ENCODE results near the gene TBX18. TPM values are rescaled to one million over a fixed set of nuclear protein-coding genes. Genes with fewer than 3 reads are reported as not detected.

TBX18 gene
- total and polyA plus RNA-seq, 2 donors (not counting 1 experiment from before 2014, with no cell fraction given) = 0.33 to 2.2 TPM

GRCh38 chr6:84688141-84688873 lies 76.1 kb downstream of the TBX18 start:
- H3K4me1 ChIP-seq (ENCODE audit: control insufficient read depth, extremely low read depth, insufficient read depth, low read length) = no peaks in the 10 kb centered on the region
- H3K27me3 ChIP-seq (ENCODE audit: control insufficient read depth, insufficient read depth, low read length) = no peaks in the 10 kb centered on the region
- H3K4me2 ChIP-seq (ENCODE audit: extremely low read depth, insufficient read depth, low read length) = no peak overlapping the region
- DNase-seq (ENCODE audit: low read depth in 2 of 2) = peak in 1 of 2 donors; percentile 72
- no peak overlapping the region for H2AFZ ChIP-seq (ENCODE audit: low read length)
- TF ChIP-seq EZH2 (IDR thresholded peaks at IDR 0.05; ENCODE audit: low read length, missing control alignments) = no peak
- no peak for TF ChIP-seq CTCF (conservative IDR thresholded peaks at IDR 0.05 in 1 of 2, IDR thresholded peaks at IDR 0.05 in 1 of 2; ENCODE audit: low read depth in 1 of 2, low read length in 2 of 2)
- no peak overlapping the region for H3K9ac ChIP-seq (ENCODE audit: insufficient read depth, low read length)
- no peaks in the 10 kb centered on the region for H3K79me2 ChIP-seq (ENCODE audit: control insufficient read depth, insufficient read depth, low read length)
- H3K9me3 ChIP-seq (ENCODE audit: control insufficient read depth, insufficient read depth, low read depth, low read length) = no peaks in the 10 kb centered on the region
- no peak overlapping the region for H3K4me3 ChIP-seq (replicated peaks in 1 of 4; ENCODE audit: control extremely low read depth in 1 of 4, insufficient read depth in 1 of 4, low read depth in 3 of 4, low read length in 4 of 4)
- no peaks in the 10 kb centered on the region for H4K20me1 ChIP-seq (ENCODE audit: control insufficient read depth, extremely low read depth, insufficient read depth, low read length)
- no peaks in the 10 kb centered on the region for H3K36me3 ChIP-seq (ENCODE audit: control insufficient read depth, insufficient read depth, low read length)
- H3K27ac ChIP-seq (ENCODE audit: insufficient read depth, low read length) = no peak overlapping the region

- TF ChIP-seq EZH2 (IDR thresholded peaks at IDR 0.05; ENCODE audit: low read length, missing control alignments) = no peak
- TF ChIP-seq CTCF (conservative IDR thresholded peaks at IDR 0.05 in 1 of 2, IDR thresholded peaks at IDR 0.05 in 1 of 2; ENCODE audit: low read depth in 1 of 2, low read length in 2 of 2) = no peak
- Histone ChIP-seq H3K9me3 (ENCODE audit: control insufficient read depth, insufficient read depth, low read depth, low read length) (no peaks in the 10 kb centered on the region), H3K4me1 (ENCODE audit: control insufficient read depth, extremely low read depth, insufficient read depth, low read length) (no peaks in the 10 kb centered on the region), H3K27ac (ENCODE audit: insufficient read depth, low read length) (no peak overlapping the region), H3K79me2 (ENCODE audit: control insufficient read depth, insufficient read depth, low read length) (no peaks in the 10 kb centered on the region), H3K9ac (ENCODE audit: insufficient read depth, low read length) (no peak overlapping the region), H3K27me3 (ENCODE audit: control insufficient read depth, insufficient read depth, low read length) (no peaks in the 10 kb centered on the region), H3K36me3 (ENCODE audit: control insufficient read depth, insufficient read depth, low read length) (no peaks in the 10 kb centered on the region), H4K20me1 (ENCODE audit: control insufficient read depth, extremely low read depth, insufficient read depth, low read length) (no peaks in the 10 kb centered on the region), H3K4me2 (ENCODE audit: extremely low read depth, insufficient read depth, low read length) (no peak overlapping the region), H3K4me3 (replicated peaks in 1 of 4; ENCODE audit: control extremely low read depth in 1 of 4, insufficient read depth in 1 of 4, low read depth in 3 of 4, low read length in 4 of 4) (no peak overlapping the region), H2AFZ (ENCODE audit: low read length) (no peak overlapping the region)
- DNase-seq (ENCODE audit: low read depth in 2 of 2) = peak in 1 of 2 donors; percentile 40
These were observed 77.0 kb downstream of the TBX18 start for GRCh38 chr6:84687431-84687830.

- no peaks in the 10 kb centered on the region for H3K4me1 ChIP-seq (ENCODE audit: control insufficient read depth, extremely low read depth, insufficient read depth, low read length)
- peak in 1 of 2 donors; percentile 36 for DNase-seq (ENCODE audit: low read depth in 2 of 2)
- H3K36me3 ChIP-seq (ENCODE audit: control insufficient read depth, insufficient read depth, low read length) = no peaks in the 10 kb centered on the region
- no peak for TF ChIP-seq EZH2 (IDR thresholded peaks at IDR 0.05; ENCODE audit: low read length, missing control alignments)
- peak; percentile 36 to 71 for TF ChIP-seq CTCF (conservative IDR thresholded peaks at IDR 0.05 in 1 of 2, IDR thresholded peaks at IDR 0.05 in 1 of 2; ENCODE audit: low read depth in 1 of 2, low read length in 2 of 2)
- H3K9me3 ChIP-seq (ENCODE audit: control insufficient read depth, insufficient read depth, low read depth, low read length) = no peaks in the 10 kb centered on the region
- no peaks in the 10 kb centered on the region for H3K79me2 ChIP-seq (ENCODE audit: control insufficient read depth, insufficient read depth, low read length)
- no peak overlapping the region for H3K4me3 ChIP-seq (replicated peaks in 1 of 4; ENCODE audit: control extremely low read depth in 1 of 4, insufficient read depth in 1 of 4, low read depth in 3 of 4, low read length in 4 of 4)
- H3K27me3 ChIP-seq (ENCODE audit: control insufficient read depth, insufficient read depth, low read length) = no peaks in the 10 kb centered on the region
- H2AFZ ChIP-seq (ENCODE audit: low read length) = no peak overlapping the region
- no peak overlapping the region for H3K27ac ChIP-seq (ENCODE audit: insufficient read depth, low read length)
- H4K20me1 ChIP-seq (ENCODE audit: control insufficient read depth, extremely low read depth, insufficient read depth, low read length) = no peaks in the 10 kb centered on the region
- H3K4me2 ChIP-seq (ENCODE audit: extremely low read depth, insufficient read depth, low read length) = no peak overlapping the region
- H3K9ac ChIP-seq (ENCODE audit: insufficient read depth, low read length) = no peak overlapping the region
These were observed 78.3 kb downstream of the TBX18 start for GRCh38 chr6:84685983-84686584.

Data from fibroblast of lung (primary cell).